Measurements from ENCODE around the gene EIPR1.

DNA sequence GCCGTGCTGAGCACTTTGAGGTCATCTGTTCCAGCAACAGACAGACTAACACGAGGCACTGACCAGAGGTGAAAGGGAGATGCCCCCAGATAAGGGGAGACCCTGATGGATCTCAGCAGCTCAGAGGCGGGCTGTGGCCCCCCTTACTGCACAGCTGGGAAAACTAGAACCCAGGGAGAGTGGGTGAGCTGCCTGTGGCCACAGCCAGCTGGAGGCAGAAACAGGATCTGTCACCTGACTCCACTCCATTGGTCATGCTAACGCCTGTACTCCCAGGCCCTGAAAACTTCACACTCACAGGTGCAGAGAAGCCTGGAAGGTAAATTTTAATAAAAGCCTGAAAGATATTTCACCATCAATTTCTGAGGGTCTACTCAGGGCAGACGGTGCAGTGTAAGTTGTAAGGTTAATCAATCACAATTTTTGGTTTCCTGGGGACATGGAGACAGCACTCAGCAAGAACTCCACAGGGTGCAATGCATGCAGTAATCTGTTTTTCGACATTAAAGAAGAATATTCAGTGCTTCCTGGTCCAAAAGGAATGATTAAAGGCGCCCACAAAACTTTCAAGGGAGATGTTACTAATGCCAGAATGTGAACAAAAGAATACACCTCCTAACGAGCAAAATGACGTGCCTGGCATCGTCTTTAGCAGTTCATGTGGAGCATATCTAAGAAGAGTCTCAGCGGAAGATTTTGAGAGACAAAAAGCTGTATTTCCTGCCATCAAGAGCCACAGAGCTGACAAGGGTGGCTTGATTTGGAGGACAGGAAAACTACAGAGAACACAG lies 173.4 kb downstream of the EIPR1 start:
- TF ChIP-seq, protein P1, sequence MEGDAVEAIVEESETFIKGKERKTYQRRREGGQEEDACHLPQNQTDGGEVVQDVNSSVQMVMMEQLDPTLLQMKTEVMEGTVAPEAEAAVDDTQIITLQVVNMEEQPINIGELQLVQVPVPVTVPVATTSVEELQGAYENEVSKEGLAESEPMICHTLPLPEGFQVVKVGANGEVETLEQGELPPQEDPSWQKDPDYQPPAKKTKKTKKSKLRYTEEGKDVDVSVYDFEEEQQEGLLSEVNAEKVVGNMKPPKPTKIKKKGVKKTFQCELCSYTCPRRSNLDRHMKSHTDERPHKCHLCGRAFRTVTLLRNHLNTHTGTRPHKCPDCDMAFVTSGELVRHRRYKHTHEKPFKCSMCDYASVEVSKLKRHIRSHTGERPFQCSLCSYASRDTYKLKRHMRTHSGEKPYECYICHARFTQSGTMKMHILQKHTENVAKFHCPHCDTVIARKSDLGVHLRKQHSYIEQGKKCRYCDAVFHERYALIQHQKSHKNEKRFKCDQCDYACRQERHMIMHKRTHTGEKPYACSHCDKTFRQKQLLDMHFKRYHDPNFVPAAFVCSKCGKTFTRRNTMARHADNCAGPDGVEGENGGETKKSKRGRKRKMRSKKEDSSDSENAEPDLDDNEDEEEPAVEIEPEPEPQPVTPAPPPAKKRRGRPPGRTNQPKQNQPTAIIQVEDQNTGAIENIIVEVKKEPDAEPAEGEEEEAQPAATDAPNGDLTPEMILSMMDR (optimal IDR thresholded peaks at IDR 0.05 in 1 of 3, IDR thresholded peaks at IDR 0.05 in 1 of 3, conservative IDR thresholded peaks at IDR 0.05 in 1 of 3; ENCODE audit: extremely low read depth in 1 of 3, insufficient read depth in 2 of 3, low read length in 3 of 3) = no peak
- no peak for TF ChIP-seq EZH2 (IDR thresholded peaks at IDR 0.05; ENCODE audit: low read length)
